Cardiac muscle cell (in vitro differentiated cells and primary cell): ENCODE results near the gene S100A6. TPM values are rescaled to one million over a fixed set of nuclear protein-coding genes. Genes with fewer than 3 reads are reported as not detected.

Experiments used
- DNase-seq, 2 donors: peaks; one replicate each; pipeline versions ENCODE4 v3.0.0 to v3.0.0-alpha.2; 2010 to 2017; ENCODE audit warnings: low read depth in 1 of 2, low spot score in 1 of 2
- H3K27ac ChIP-seq: fragments of 200-600 bp; sonication (generic); 2 replicates; pipeline ENCODE4 v1.5.1; 2016
- H3K27me3 ChIP-seq: fragments of 200-600 bp; sonication (generic); 2 replicates; pipeline ENCODE4 v1.6.0; 2016; ENCODE audit warnings: control low read depth
- H3K36me3 ChIP-seq: fragments of 200-600 bp; sonication (generic); 2 replicates; pipeline ENCODE4 v1.5.1; 2016; ENCODE audit warnings: control low read depth
- H3K4me1 ChIP-seq: fragments of 200-600 bp; sonication (generic); 2 replicates; pipeline ENCODE4 v1.8.1; 2017; ENCODE audit warnings: low read depth, mild to moderate bottlenecking, mixed run types
- H3K4me3 ChIP-seq: fragments of 200-600 bp; sonication (generic); 2 replicates; pipeline ENCODE4 v1.5.1; 2016; ENCODE audit warnings: mild to moderate bottlenecking
- H3K9me3 ChIP-seq: fragments of 200-600 bp; sonication (generic); 2 replicates; pipeline ENCODE4 v1.5.1; 2017; ENCODE audit warnings: low read depth, mild to moderate bottlenecking, control low read depth
- CTCF ChIP-seq: IDR thresholded peaks from 2 replicates; pipeline ENCODE4 v1.5.1; 2012; ENCODE audit warnings: low read depth, mild to moderate bottlenecking, low read length
- polyA plus RNA-seq: library from polyadenylated mRNA; unstranded; fragments of >200 nt; fragmentation: Nextera tagmentation; extraction: Ambion mirVana; gene quantifications from 2 replicates; pipeline ENCODE4 v1.2.1, GENCODE V29; 2016
- total RNA-seq: library from RNA; depleted of rRNA; stranded (reverse); fragments of >200 nt; gene quantifications from 2 replicates; pipeline ENCODE4 v1.2.3, GENCODE V29; 2016

The S100A6 gene
- total and polyA plus RNA-seq, 2 experiments from 2014 or later: 23.1 to 40.7 TPM

DNA sequence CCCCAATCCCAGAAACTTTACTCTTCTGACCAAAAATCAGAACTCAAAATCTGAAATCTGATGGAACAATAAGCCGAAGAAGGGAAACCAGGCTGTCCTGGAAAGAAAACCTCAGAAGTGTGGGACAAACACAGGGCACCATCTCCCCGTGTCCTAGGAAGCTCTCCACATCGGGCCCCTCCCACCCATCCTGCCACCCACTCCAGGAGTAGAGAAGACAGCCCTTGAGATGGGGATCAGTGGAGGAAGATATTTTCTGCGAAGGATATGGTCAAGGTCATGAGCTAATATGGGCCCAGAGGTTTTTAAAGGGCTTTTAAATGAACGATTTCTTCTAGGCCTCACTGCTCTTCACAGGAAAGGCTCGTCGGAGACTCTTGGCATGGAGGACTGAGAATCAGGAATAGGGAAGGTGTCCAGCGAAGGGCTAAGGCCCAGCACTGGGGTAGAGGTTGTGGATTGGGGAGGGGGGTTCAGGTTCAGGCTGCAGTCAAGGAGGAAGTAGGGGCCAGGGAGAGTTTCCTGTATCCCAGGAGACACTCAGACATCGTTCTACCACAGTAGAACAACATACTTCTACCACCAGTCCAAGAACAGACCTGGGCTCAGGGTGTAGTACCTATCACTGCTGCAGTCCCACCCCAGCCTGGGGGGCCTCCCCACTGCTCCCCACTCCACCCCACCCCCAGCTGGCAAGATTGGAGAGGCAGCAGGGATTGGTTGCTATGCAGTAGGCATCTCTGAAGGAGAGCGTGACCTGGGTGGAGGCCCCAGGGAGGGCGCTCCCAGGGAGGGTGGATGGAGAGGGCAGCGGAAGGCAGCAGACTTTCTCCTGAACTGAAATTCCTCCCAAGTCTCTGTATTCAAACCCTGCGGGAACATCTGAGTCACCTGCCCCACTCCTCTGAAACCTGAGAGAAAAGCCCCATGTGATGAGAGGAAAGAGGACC, 6.1 kb upstream of the S100A6 start:
- no peak for DNase-seq
- Histone ChIP-seq H3K36me3 (no peaks in the 10 kb centered on the region), H3K4me3 (no peak overlapping the region), H3K27ac (no peak overlapping the region), H3K9me3 (no peaks in the 10 kb centered on the region), H3K4me1 (peaks cover 24% of the 10 kb centered on the region), H3K27me3 (no peaks in the 10 kb centered on the region)
- TF ChIP-seq CTCF: no peak

DNA sequence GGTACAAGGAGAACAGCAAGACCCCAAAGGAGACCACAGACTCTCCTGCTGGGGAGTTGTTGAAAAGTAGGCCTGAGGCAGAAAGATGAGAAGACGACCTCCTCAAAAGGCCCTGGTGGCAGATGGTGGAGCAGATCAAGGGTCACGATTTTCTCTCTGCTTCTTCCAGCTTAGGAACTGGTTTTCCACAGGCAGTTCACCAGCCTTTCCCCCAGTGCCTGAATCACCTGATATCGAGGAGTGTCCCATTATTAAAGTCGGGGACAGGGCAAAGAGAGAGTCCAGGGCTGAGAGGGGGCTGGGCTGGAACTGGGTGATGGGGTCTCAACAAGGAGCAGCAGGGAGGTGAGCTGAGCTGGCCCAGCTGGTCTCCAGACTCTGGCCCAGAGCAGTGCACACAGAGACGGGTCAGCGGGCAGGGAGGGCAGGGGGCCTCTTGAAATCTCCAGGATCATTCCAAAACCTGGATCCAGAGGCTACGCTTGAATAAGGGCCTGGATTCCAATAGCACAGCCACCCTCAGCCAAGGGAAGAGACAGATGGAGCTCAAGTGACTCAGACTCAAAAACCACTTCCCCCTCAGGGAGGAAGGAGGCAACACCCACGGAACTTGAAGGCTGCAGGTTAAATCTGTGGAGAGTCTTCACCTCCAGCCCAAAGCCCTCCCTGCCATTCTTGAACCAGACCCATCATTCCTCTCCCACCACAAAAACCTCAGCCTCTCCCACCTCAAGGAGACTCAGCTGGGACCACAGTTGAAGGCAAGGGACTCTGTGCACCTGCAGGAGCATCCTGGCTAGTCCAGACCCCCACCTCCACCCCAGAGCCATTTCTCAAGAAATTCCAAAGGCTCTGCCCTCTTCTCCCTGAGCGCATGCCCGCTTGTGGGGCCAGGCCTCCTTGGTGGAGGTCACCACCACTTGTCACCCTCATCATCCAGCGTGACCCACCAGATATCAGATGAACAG, 4.9 kb upstream of the S100A6 start, which contains the start of gene S100A5:
Gene S100A5, minus strand, starts transcription at position 541 of the 968 bp plus-strand sequence. CDS start 743 bp downstream, outside the sequence.
- Histone ChIP-seq H3K4me3 (no peak within 1 kb of the TSS), H3K36me3 (no peaks in the 10 kb centered on the region), H3K27ac (no peak within 1 kb of the TSS), H3K27me3 (no peaks in the 10 kb centered on the region), H3K9me3 (no peaks in the 10 kb centered on the region), H3K4me1 (peaks cover 23% of the 10 kb centered on the region)
- TF ChIP-seq CTCF: no peak
- peak in 1 of 2 donors; percentile 35 for DNase-seq

DNA sequence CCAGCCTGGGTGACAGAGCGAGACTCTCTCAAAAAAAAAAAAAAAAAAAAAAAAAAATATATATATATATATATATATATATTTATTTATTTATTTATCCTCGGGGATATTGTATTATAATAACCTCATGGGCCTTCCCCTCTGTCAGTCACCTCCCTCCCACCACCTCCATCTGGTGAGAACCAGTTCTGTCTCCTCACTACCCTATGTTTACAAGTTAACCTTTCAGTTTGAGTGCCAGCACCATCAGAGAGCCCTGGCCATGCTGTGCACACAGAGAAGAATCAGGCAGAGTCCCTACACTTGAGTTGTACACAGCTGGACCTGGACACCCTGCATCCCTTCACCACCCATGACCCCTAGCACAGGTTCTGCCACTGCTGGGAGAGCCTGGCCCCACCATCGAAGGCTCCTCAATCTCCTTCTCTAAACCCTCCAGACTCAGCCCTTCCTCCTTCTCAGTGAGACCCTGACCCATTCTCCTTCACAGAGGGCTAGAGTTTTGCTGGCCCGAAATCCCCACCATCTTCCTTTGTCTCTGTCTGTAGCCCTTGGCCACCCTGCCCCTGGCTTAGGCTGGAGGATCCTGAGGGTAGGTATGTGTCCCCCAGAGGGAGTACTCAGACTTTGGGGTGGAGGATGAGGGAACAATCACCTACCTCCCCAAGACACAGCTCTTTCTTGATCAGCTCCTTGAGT, 3.8 kb upstream of the S100A6 start:
- H3K27me3 ChIP-seq: no peaks in the 10 kb centered on the region
- DNase-seq: no peak
- H3K4me1 ChIP-seq: peaks cover 16% of the 10 kb centered on the region
- no peak for TF ChIP-seq CTCF
- H3K36me3 ChIP-seq: no peaks in the 10 kb centered on the region
- H3K4me3 ChIP-seq: no peak overlapping the region
- no peaks in the 10 kb centered on the region for H3K9me3 ChIP-seq
- no peak overlapping the region for H3K27ac ChIP-seq

DNA sequence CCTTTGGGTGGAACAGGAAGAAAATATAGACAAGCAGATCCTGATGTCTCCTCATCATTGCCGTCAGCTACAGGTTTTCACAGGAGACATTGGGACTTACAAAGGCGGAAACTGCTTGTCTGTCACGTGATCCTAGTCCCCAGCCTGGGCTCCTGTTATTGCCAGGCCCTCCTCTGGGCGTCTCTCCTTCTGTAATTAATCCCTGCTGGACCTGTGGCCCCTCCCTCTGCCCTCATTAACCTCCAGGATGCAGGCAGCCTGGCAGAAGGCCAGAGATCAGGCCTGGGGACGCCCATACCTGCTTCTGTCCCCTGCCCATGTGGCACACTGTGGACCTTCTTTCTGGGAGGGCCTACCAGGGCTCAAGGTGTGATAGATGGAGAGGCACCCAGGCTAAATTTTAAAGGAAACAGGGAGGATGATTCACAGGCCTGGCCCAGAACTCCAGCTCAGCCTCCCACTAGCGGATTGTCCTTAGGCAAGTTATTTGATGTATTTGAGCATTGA, 2.6 kb upstream of the S100A6 start:
- Histone ChIP-seq H3K27me3 (no peaks in the 10 kb centered on the region), H3K27ac (no peak overlapping the region), H3K4me3 (no peak overlapping the region), H3K36me3 (no peaks in the 10 kb centered on the region), H3K9me3 (no peaks in the 10 kb centered on the region), H3K4me1 (peaks cover 11% of the 10 kb centered on the region)
- TF ChIP-seq CTCF: no peak
- peak in 1 of 2 donors; percentile 51 for DNase-seq

DNA sequence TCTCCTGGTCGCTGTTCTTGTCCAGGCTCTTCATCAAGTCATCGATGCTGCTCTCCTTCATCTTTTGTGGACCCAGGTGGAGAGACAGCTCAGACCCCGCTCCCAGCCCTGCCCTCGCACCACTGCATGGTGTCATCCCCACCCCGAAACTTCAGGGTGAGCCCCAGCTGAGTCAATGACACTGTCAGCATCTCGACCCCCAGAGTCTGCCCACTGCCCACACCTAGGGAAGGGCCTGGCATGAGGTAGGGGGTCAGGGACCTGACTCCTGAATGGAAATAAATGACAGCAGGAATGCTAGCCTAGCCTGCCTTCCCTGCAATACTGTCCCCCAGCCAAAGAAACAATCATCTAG, 1.6 kb upstream of the S100A6 start:
- Histone ChIP-seq H3K4me1 (peaks cover 11% of the 10 kb centered on the region), H3K4me3 (no peak overlapping the region), H3K27ac (no peak overlapping the region), H3K27me3 (no peaks in the 10 kb centered on the region), H3K9me3 (no peaks in the 10 kb centered on the region), H3K36me3 (no peaks in the 10 kb centered on the region)
- TF ChIP-seq CTCF: no peak
- DNase-seq: no peak
